ENCODE measurements around the gene TP73. TPM values are rescaled to one million over a fixed set of nuclear protein-coding genes. Genes with fewer than 3 reads are reported as not detected.

TP73 gene
- total RNA-seq, 1 donor from 2014 or later: not detected

- no peak overlapping the region for H3K4me3 Mint-ChIP-seq (ENCODE audit: unreplicated experiment)
- TF ChIP-seq CTCF (IDR thresholded peaks at IDR 0.05; ENCODE audit: unreplicated experiment): no peak
- no peaks in the 10 kb centered on the region for H3K4me1 Mint-ChIP-seq (ENCODE audit: unreplicated experiment)
- peaks cover 10% of the 10 kb centered on the region for H3K27me3 Mint-ChIP-seq (ENCODE audit: unreplicated experiment)
- H3K9me3 Mint-ChIP-seq (ENCODE audit: unreplicated experiment): no peaks in the 10 kb centered on the region
- no peak for DNase-seq (ENCODE audit: low spot score)
- H3K36me3 Mint-ChIP-seq (ENCODE audit: low read depth, unreplicated experiment): no peaks in the 10 kb centered on the region
- H3K27ac Mint-ChIP-seq (ENCODE audit: unreplicated experiment): no peak overlapping the region
These were observed 6.8 kb downstream of the TP73 start for GRCh38 chr1:3659093-3659492.

- DNase-seq (ENCODE audit: low spot score): no peak
- H3K4me1 Mint-ChIP-seq (ENCODE audit: unreplicated experiment): peaks cover 8% of the 10 kb centered on the region
- H3K36me3 Mint-ChIP-seq (ENCODE audit: low read depth, unreplicated experiment): no peaks in the 10 kb centered on the region
- no peak overlapping the region for H3K27ac Mint-ChIP-seq (ENCODE audit: unreplicated experiment)
- H3K4me3 Mint-ChIP-seq (ENCODE audit: unreplicated experiment): no peak overlapping the region
- H3K27me3 Mint-ChIP-seq (ENCODE audit: unreplicated experiment): peaks cover 7% of the 10 kb centered on the region
- no peak for TF ChIP-seq CTCF (IDR thresholded peaks at IDR 0.05; ENCODE audit: unreplicated experiment)
- no peaks in the 10 kb centered on the region for H3K9me3 Mint-ChIP-seq (ENCODE audit: unreplicated experiment)
These were observed 8.4 kb downstream of the TP73 start for GRCh38 chr1:3660704-3661103.

- no peak overlapping the region for H3K27ac Mint-ChIP-seq (ENCODE audit: unreplicated experiment)
- no peak for TF ChIP-seq CTCF (IDR thresholded peaks at IDR 0.05; ENCODE audit: unreplicated experiment)
- peaks cover 8% of the 10 kb centered on the region for H3K4me1 Mint-ChIP-seq (ENCODE audit: unreplicated experiment)
- no peaks in the 10 kb centered on the region for H3K36me3 Mint-ChIP-seq (ENCODE audit: low read depth, unreplicated experiment)
- H3K27me3 Mint-ChIP-seq (ENCODE audit: unreplicated experiment): peaks cover 7% of the 10 kb centered on the region
- no peak overlapping the region for H3K4me3 Mint-ChIP-seq (ENCODE audit: unreplicated experiment)
- no peaks in the 10 kb centered on the region for H3K9me3 Mint-ChIP-seq (ENCODE audit: unreplicated experiment)
- DNase-seq (ENCODE audit: low spot score): no peak
These were observed 9.3 kb downstream of the TP73 start for GRCh38 chr1:3661631-3662030.

- TF ChIP-seq CTCF (IDR thresholded peaks at IDR 0.05; ENCODE audit: unreplicated experiment): no peak
- Mint-ChIP-seq H3K27me3 (ENCODE audit: unreplicated experiment) (peaks cover 5% of the 10 kb centered on the region), H3K4me3 (ENCODE audit: unreplicated experiment) (no peak overlapping the region)
These were observed 9.9 kb downstream of the TP73 start for GRCh38 chr1:3662080-3662671.

GRCh38 chr1:3663999-3664699 is 11.8 kb downstream of the TP73 start:
- DNase-seq (ENCODE audit: low spot score): no peak
- H3K27me3 Mint-ChIP-seq (ENCODE audit: unreplicated experiment): peaks cover 10% of the 10 kb centered on the region
- no peak overlapping the region for H3K27ac Mint-ChIP-seq (ENCODE audit: unreplicated experiment)
- no peaks in the 10 kb centered on the region for H3K36me3 Mint-ChIP-seq (ENCODE audit: low read depth, unreplicated experiment)
- no peaks in the 10 kb centered on the region for H3K9me3 Mint-ChIP-seq (ENCODE audit: unreplicated experiment)
- TF ChIP-seq CTCF (IDR thresholded peaks at IDR 0.05; ENCODE audit: unreplicated experiment): no peak
- H3K4me3 Mint-ChIP-seq (ENCODE audit: unreplicated experiment): no peak overlapping the region
- H3K4me1 Mint-ChIP-seq (ENCODE audit: unreplicated experiment): peaks cover 12% of the 10 kb centered on the region

More at GRCh38 chr1:3662080-3662671, 9.9 kb downstream of the TP73 start:
- Mint-ChIP-seq H3K4me1 (ENCODE audit: unreplicated experiment) (peaks cover 8% of the 10 kb centered on the region), H3K27ac (ENCODE audit: unreplicated experiment) (no peak overlapping the region), H3K9me3 (ENCODE audit: unreplicated experiment) (no peaks in the 10 kb centered on the region), H3K36me3 (ENCODE audit: low read depth, unreplicated experiment) (no peaks in the 10 kb centered on the region)
- DNase-seq (ENCODE audit: low spot score): no peak

Data from endothelial cell (in vitro differentiated cells).